H1 (cell line): ENCODE results near the gene TIGD6. TPM values are rescaled to one million over a fixed set of nuclear protein-coding genes. Genes with fewer than 3 reads are reported as not detected.
"Not testable (repeated sequence)": the region's sequence is repeated elsewhere in the genome, so short reads cannot be mapped to it uniquely, and the experiment has no call there.

Source experiments
- CTCF ChIA-PET: fragments of 300-600 bp; sonication (Branson Sonifier 250); formaldehyde crosslinking; loops from one replicate; lab custom pipeline; 2021; ENCODE audit not compliant: partially characterized antibody; lab: Charles Lee
- POLR2A ChIA-PET: fragments of 300-600 bp; sonication (Branson Sonifier 250); formaldehyde crosslinking; loops from one replicate; lab custom pipeline; 2021; ENCODE audit warnings: inconsistent platforms; ENCODE audit not compliant: partially characterized antibody; lab: Charles Lee
- DNase-seq, 2 experiments: peaks; one replicate each; pipeline versions ENCODE4 v3.0.0 to v3.0.0-alpha.2; 2010 to 2022; ENCODE audit warnings: low spot score in 2 of 2, low read depth in 1 of 2, mixed read lengths in 1 of 2
- FAIRE-seq: peaks from 2 replicates; lab custom pipeline; 2011; peaks lifted over from hg19 to GRCh38; lab: Jason Lieb, UNC
- H2AFZ ChIP-seq: 2 replicates; pipeline ENCODE4 v1.8.1; 2012; ENCODE audit warnings: low read length, inconsistent platforms
- H2AK5ac ChIP-seq: 2 replicates; pipeline ENCODE4 v1.6.1; 2013; ENCODE audit warnings: low read depth, low read length
- H2BK120ac ChIP-seq: replicated peaks from 2 replicates; pipeline ENCODE3; 2013; ENCODE audit warnings: low read depth, low read length, inconsistent platforms
- H2BK12ac ChIP-seq: 2 replicates; pipeline ENCODE4 v1.6.1; 2013; ENCODE audit warnings: low read depth, low read length
- H2BK15ac ChIP-seq: 2 replicates; pipeline ENCODE4 v1.6.1; 2013; ENCODE audit warnings: low read length
- H2BK20ac ChIP-seq: 2 replicates; pipeline ENCODE4 v1.6.1; 2013; ENCODE audit warnings: low read length
- H2BK5ac ChIP-seq: 2 replicates; pipeline ENCODE4 v1.6.1; 2013; ENCODE audit warnings: low read depth, low read length
- H3K14ac ChIP-seq: 2 replicates; pipeline ENCODE4 v1.6.1; 2013; ENCODE audit warnings: inconsistent platforms; ENCODE audit not compliant: insufficient read length
- H3K18ac ChIP-seq: 2 replicates; pipeline ENCODE4 v1.6.1; 2013; ENCODE audit warnings: low read length; ENCODE audit errors: extremely low read depth
- H3K23ac ChIP-seq: 2 replicates; pipeline ENCODE4 v1.6.1; 2013; ENCODE audit warnings: inconsistent platforms; ENCODE audit not compliant: insufficient read length
- H3K23me2 ChIP-seq: 2 replicates; pipeline ENCODE4 v1.6.1; 2013; ENCODE audit warnings: low read depth, low read length
- H3K27ac ChIP-seq: 2 replicates; pipeline ENCODE4 v1.6.1; 2011; ENCODE audit warnings: low read depth, low read length, inconsistent platforms
- H3K27me3 ChIP-seq, 4 experiments: replicated peaks in 1 of 4; 1 replicate in 1 of 4; 2 replicates in 3 of 4; pipeline versions ENCODE4 v1.6.1 to v1.8.1; 2011 to 2013; ENCODE audit warnings: low read length in 3 of 4, mild to moderate bottlenecking in 3 of 4, inconsistent platforms in 2 of 4, mixed read lengths in 2 of 4, moderate library complexity in 1 of 4; ENCODE audit not compliant: control insufficient read depth in 3 of 4, insufficient read depth in 3 of 4; ENCODE audit errors: extremely low read depth in 1 of 4
- H3K36me3 ChIP-seq, 4 experiments: 2 replicates each; pipeline versions ENCODE4 v1.6.1 to v1.8.1; 2011 to 2013; ENCODE audit warnings: mild to moderate bottlenecking in 4 of 4, low read length in 3 of 4, moderate library complexity in 2 of 4, control low read depth in 1 of 4, inconsistent platforms in 1 of 4; ENCODE audit not compliant: insufficient read depth in 4 of 4, control insufficient read depth in 2 of 4
- H3K4ac ChIP-seq: replicated peaks from 2 replicates; pipeline ENCODE3; 2013; ENCODE audit warnings: low read length, low read depth, mixed read lengths, inconsistent platforms; ENCODE audit not compliant: insufficient read length
- H3K4me1 ChIP-seq, 4 experiments: replicated peaks in 1 of 4; 1 replicate in 1 of 4; 2 replicates in 3 of 4; pipeline versions ENCODE4 v1.6.1 to v1.8.1; 2011 to 2013; ENCODE audit warnings: low read length in 3 of 4, inconsistent platforms in 2 of 4, mixed read lengths in 1 of 4; ENCODE audit not compliant: insufficient read depth in 4 of 4, control insufficient read depth in 3 of 4
- H3K4me2 ChIP-seq, 2 experiments: 2 replicates each; pipeline versions ENCODE4 v1.6.1 to v1.8.1; 2011 to 2013; ENCODE audit warnings: low read depth in 2 of 2, low read length in 2 of 2, control low read depth in 1 of 2, inconsistent platforms in 1 of 2, mild to moderate bottlenecking in 1 of 2; ENCODE audit not compliant: insufficient read depth in 1 of 2
- H3K4me3 ChIP-seq, 4 experiments: fragments of 200-600, 300-600 bp in 1 of 4; sonication (generic), shearing (Covaris generic), sonication (Bioruptor Twin) in 1 of 4; 2 replicates each; pipeline versions ENCODE4 v1.5.1 to v1.8.1; 2011 to 2016; ENCODE audit warnings: low read length in 4 of 4, low read depth in 3 of 4, control low read depth in 2 of 4, inconsistent platforms in 2 of 4, mild to moderate bottlenecking in 2 of 4, mixed read lengths in 1 of 4, moderate library complexity in 1 of 4; ENCODE audit not compliant: insufficient read depth in 2 of 4; ENCODE audit errors: extremely low read depth in 1 of 4
- H3K56ac ChIP-seq: replicated peaks from 2 replicates; pipeline ENCODE3; 2013; ENCODE audit warnings: low read depth, mild to moderate bottlenecking, mixed read lengths, low read length, inconsistent platforms; ENCODE audit not compliant: insufficient read length
- H3K79me1 ChIP-seq: 2 replicates; pipeline ENCODE4 v1.6.1; 2013; ENCODE audit warnings: low read depth, low read length, control low read depth
- H3K79me2 ChIP-seq, 2 experiments: 2 replicates each; pipeline versions ENCODE4 v1.6.1 to v1.8.1; 2012 to 2013; ENCODE audit warnings: low read length in 2 of 2, mild to moderate bottlenecking in 2 of 2, inconsistent platforms in 1 of 2; ENCODE audit not compliant: insufficient read depth in 2 of 2, control insufficient read depth in 1 of 2
- H3K9ac ChIP-seq, 4 experiments: replicated peaks in 1 of 4; 1 replicate in 1 of 4; 2 replicates in 3 of 4; pipeline versions ENCODE4 v1.6.1 to v1.8.1; 2011 to 2013; ENCODE audit warnings: low read depth in 3 of 4, low read length in 3 of 4, control low read depth in 2 of 4, mild to moderate bottlenecking in 2 of 4, moderate library complexity in 2 of 4, inconsistent platforms in 1 of 4; ENCODE audit errors: extremely low read depth in 1 of 4
- H3K9me3 ChIP-seq, 2 experiments: 2 replicates each; pipeline versions ENCODE4 v1.6.1 to v1.8.1; 2012 to 2013; ENCODE audit warnings: mild to moderate bottlenecking in 2 of 2, moderate library complexity in 2 of 2, control low read depth in 1 of 2, inconsistent platforms in 1 of 2, low read depth in 1 of 2, low read length in 1 of 2, mixed read lengths in 1 of 2; ENCODE audit not compliant: insufficient read depth in 2 of 2
- H4K20me1 ChIP-seq, 2 experiments: replicated peaks in 1 of 2; 2 replicates each; pipeline versions ENCODE3 to v1.8.1; 2011 to 2013; ENCODE audit warnings: inconsistent platforms in 2 of 2, low read length in 2 of 2, mild to moderate bottlenecking in 1 of 2; ENCODE audit not compliant: insufficient read depth in 2 of 2, control insufficient read depth in 1 of 2
- H4K5ac ChIP-seq: 2 replicates; pipeline ENCODE4 v1.6.1; 2013; ENCODE audit warnings: low read length, low read depth, mixed read lengths, inconsistent platforms; ENCODE audit not compliant: insufficient read length
- H4K8ac ChIP-seq: 2 replicates; pipeline ENCODE4 v1.8.0; 2013; ENCODE audit warnings: mild to moderate bottlenecking, moderate library complexity, low read length, inconsistent platforms; ENCODE audit not compliant: insufficient read depth; ENCODE audit errors: extremely low read depth
- H4K91ac ChIP-seq: replicated peaks from 2 replicates; pipeline ENCODE3; 2013; ENCODE audit warnings: low read length, mixed read lengths, inconsistent platforms; ENCODE audit not compliant: insufficient read length
- WGBS, 2 experiments: shearing (Covaris generic) in 1 of 2; methylation state at CpG; one replicate each; pipeline versions ENCODE4 v1.1.6 to v1.1.7; 2013 to 2015; ENCODE audit warnings: low lambda C conversion rate in 2 of 2, mixed read lengths in 2 of 2, inconsistent platforms in 1 of 2, low coverage in 1 of 2, missing lambda C conversion rate in 1 of 2; ENCODE audit not compliant: insufficient replicate concordance in 2 of 2, insufficient coverage in 1 of 2, insufficient read length in 1 of 2; ENCODE audit errors: extremely low coverage in 1 of 2, missing lambda C conversion rate in 1 of 2; 5-methylcytosine and 5-hydroxymethylcytosine counted together
- polyA plus RNA-seq, 7 experiments: library from polyadenylated mRNA; depleted of rRNA in 3 of 7; stranded (reverse) in 5 of 7; unstranded in 2 of 7; fragments of >200 nt in 5 of 7; fragments of 200-250 nt in 2 of 7; gene quantifications; 1 replicate in 5 of 7; 2 replicates in 1 of 7; 4 replicates in 1 of 7; pipeline versions ENCODE4 v1.2.1 to v1.2.3, GENCODE V29; 2011 to 2013; ENCODE audit warnings: missing spikeins in 2 of 7, mixed read lengths in 2 of 7
- total RNA-seq: library from RNA; stranded (reverse); fragmentation: NEBNext Ultra II Directional; extraction: Animal tissue kit (Norgen Biotek cat#: 25700); gene quantifications from 2 replicates; pipeline ENCODE4 v1.2.1, GENCODE V29; 2021

TIGD6 gene
- total and polyA plus RNA-seq, 2 of the 8 experiments (the other 6 are each of a cell fraction or from before 2014, with no cell fraction given), result 1.3 to 2.4 TPM

GRCh38 chr5:150028047-150028446, 27.6 kb upstream of the TIGD6 start:
- not testable (repeated sequence) for H3K27me3 ChIP-seq, FAIRE-seq, H2BK20ac ChIP-seq, H3K4me2 ChIP-seq, H2BK12ac ChIP-seq, H3K79me1 ChIP-seq, H2BK120ac ChIP-seq, H4K5ac ChIP-seq, H4K8ac ChIP-seq, H3K18ac ChIP-seq, H3K79me2 ChIP-seq, H3K56ac ChIP-seq, H3K23ac ChIP-seq, DNase-seq, H3K9me3 ChIP-seq, H3K4me3 ChIP-seq, H3K14ac ChIP-seq, H3K4me1 ChIP-seq, H4K91ac ChIP-seq, H3K27ac ChIP-seq, H2BK15ac ChIP-seq, H3K9ac ChIP-seq, H2BK5ac ChIP-seq, H3K23me2 ChIP-seq, H3K4ac ChIP-seq, H2AK5ac ChIP-seq, H4K20me1 ChIP-seq, H2AFZ ChIP-seq
- POLR2A ChIA-PET, result interaction anchor here (0.6 kb wide), 1 partner anchor 327 kb away, joined by 3 read pairs; no protein-coding TSS in a partner anchor
- WGBS, 2 experiments, result 59% methylated on average over 1 of the region's 1 CpG; no CpG with 5 or more reads in 1 of the 2 experiments
- peaks cover 10 to 68% (median 44%) of the 10 kb centered on the region in 4 experiments; a peak in 7 of 8 replicates for H3K36me3 ChIP-seq
- CTCF ChIA-PET, result interaction anchor here (0.9 to 2.1 kb wide), 2 partner anchors 10 to 17 kb away, joined by 3 to 5 read pairs; no protein-coding TSS in a partner anchor
